T-helper 17 cell (primary cell): ENCODE results near the gene FAM50B. TPM values are rescaled to one million over a fixed set of nuclear protein-coding genes. Genes with fewer than 3 reads are reported as not detected.
A peak's percentile ranks its signal among the peaks of the same experiment; 100 is the strongest.

Source experiments
- ATAC-seq: fragments of 150-1000 bp; cut with Tn5 transposase; 2 replicates; pipeline ENCODE4 v1.10.0; 2021; ENCODE audit warnings: mild to moderate bottlenecking, moderate library complexity
- DNase-seq, 3 donors: peaks; one replicate each; pipeline versions ENCODE4 v3.0.0 to v3.0.0-alpha.2; 2020 to 2021
- H3K9me3 ChIP-seq: one replicate; pipeline ENCODE4 v1.7.0; 2013; ENCODE audit warnings: low read length, mild to moderate bottlenecking; ENCODE audit not compliant: control insufficient read depth, poor library complexity, severe bottlenecking
- H3K27ac Mint-ChIP-seq: one replicate; pipeline ENCODE4 v1.8.0; 2022; ENCODE audit warnings: mild to moderate bottlenecking, moderate library complexity, mixed read lengths
- H3K27me3 Mint-ChIP-seq: one replicate; pipeline ENCODE4 v1.8.0; 2022; ENCODE audit warnings: mixed read lengths
- H3K36me3 Mint-ChIP-seq: one replicate; pipeline ENCODE4 v1.8.0; 2022; ENCODE audit warnings: low read depth, mixed read lengths
- H3K4me1 Mint-ChIP-seq: one replicate; pipeline ENCODE4 v1.8.0; 2022; ENCODE audit warnings: mild to moderate bottlenecking, mixed read lengths
- H3K4me3 Mint-ChIP-seq: one replicate; pipeline ENCODE4 v1.8.0; 2022; ENCODE audit warnings: mild to moderate bottlenecking, moderate library complexity, mixed read lengths
- total RNA-seq, 4 donors: library from RNA in 2 of 4; stranded (reverse) in 2 of 4; gene quantifications; one replicate each; pipeline ENCODE4 v1.2.3 and lab custom pipeline; 2022 to 2026

FAM50B gene
- total RNA-seq, 2 donors from 2014 or later: 5.0 to 5.1 TPM

DNA sequence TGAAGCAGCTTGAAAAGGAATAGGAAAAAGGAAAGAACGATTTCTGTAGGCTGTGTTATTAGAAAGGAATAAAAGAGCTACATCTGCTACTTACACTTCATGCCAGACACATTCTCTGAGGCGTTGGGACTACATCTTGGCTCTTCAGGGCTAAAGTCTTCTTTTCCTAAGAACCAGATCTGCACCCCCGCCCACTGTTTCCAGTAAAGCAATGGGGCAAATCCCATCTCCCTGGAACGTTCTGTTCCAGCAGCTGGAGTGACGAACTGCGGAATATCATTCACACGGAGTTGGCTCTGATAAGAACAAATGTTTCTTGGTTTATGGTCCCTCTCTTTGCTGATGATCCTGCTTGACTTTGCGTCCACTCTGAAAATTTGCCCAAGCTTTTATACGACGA, 26.9 kb downstream of the FAM50B start:
- no peak for DNase-seq
- H3K27me3 Mint-ChIP-seq: no peaks in the 10 kb centered on the region
- peaks cover 8% of the 10 kb centered on the region for H3K4me1 Mint-ChIP-seq
- H3K27ac Mint-ChIP-seq: no peak overlapping the region
- H3K4me3 Mint-ChIP-seq: no peak overlapping the region
- H3K36me3 Mint-ChIP-seq: no peaks in the 10 kb centered on the region
- no peaks in the 10 kb centered on the region for H3K9me3 ChIP-seq
- no peak for ATAC-seq

DNA sequence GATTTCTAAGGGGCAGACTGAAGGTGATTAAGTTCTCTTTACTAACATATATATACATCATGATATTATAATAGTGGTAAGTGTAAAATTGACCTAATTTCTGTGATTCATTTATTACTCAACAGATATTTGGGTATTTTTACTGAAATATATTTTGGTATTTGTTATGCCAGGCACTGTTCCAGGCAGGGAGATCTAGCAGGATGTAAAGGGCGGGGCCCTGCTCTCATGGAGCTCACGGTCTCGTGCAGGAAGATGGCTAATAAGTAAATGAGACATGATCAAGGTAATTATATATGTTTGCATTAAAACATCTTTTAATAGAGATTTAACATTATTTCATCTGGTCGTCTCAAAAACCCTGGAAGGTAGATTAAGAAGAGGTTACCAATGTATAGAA, 27.7 kb downstream of the FAM50B start:
- no peaks in the 10 kb centered on the region for H3K36me3 Mint-ChIP-seq
- ATAC-seq (no peak), DNase-seq (no peak)
- no peak overlapping the region for H3K4me3 Mint-ChIP-seq
- H3K9me3 ChIP-seq: no peaks in the 10 kb centered on the region
- H3K27me3 Mint-ChIP-seq: no peaks in the 10 kb centered on the region
- peaks cover 8% of the 10 kb centered on the region for H3K4me1 Mint-ChIP-seq
- H3K27ac Mint-ChIP-seq: no peak overlapping the region

- no peak overlapping the region for H3K4me3 Mint-ChIP-seq
- H3K36me3 Mint-ChIP-seq: no peaks in the 10 kb centered on the region
- no peak for ATAC-seq
- no peak overlapping the region for H3K27ac Mint-ChIP-seq
- no peaks in the 10 kb centered on the region for H3K9me3 ChIP-seq
- H3K4me1 Mint-ChIP-seq: peaks cover 8% of the 10 kb centered on the region
- no peaks in the 10 kb centered on the region for H3K27me3 Mint-ChIP-seq
- DNase-seq: no peak
Observed at GRCh38 chr6:3878048-3878666, 29.0 kb downstream of the FAM50B start.

DNA sequence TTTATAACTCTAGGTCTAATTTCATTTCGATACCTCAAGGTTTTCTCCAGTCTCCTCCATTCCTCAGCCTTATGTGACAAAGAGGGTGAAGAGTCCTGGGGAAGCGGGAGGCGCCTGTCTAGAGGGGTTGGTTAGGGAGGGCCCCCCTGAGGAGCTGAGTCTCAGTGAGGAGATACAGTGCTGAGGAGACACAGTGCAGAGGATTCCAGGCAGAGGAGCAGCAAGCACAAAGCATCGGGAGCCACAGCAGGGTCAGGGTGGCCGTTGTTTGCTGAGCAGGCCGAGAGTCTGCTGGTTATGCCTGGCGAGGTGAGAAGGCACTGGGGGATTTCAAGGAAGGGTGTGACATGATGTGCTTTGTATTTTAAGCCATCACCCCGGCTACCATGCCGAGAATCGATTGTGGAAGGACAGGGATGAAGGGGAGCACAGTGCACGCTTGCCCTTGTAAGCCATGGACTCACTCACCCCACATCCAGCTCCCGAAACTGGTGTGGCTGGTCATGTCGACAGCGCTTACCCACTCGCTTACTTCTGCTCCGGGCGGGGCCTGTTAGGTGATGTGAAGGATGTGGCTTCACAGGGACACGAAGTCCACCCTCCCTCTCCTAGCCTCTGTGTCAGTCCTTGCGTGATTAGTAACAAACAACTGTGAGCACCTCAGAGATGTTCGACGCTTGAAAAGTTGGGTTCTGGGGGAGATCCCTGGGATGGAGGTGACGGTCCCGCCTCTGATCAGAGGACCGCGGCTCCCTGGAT, 30.2 kb downstream of the FAM50B start:
- no peak overlapping the region for H3K4me3 Mint-ChIP-seq
- H3K27ac Mint-ChIP-seq: no peak overlapping the region
- ATAC-seq (no peak), DNase-seq (no peak)
- H3K36me3 Mint-ChIP-seq: no peaks in the 10 kb centered on the region
- H3K27me3 Mint-ChIP-seq: no peaks in the 10 kb centered on the region
- H3K9me3 ChIP-seq: no peaks in the 10 kb centered on the region
- peaks cover 8% of the 10 kb centered on the region for H3K4me1 Mint-ChIP-seq

DNA sequence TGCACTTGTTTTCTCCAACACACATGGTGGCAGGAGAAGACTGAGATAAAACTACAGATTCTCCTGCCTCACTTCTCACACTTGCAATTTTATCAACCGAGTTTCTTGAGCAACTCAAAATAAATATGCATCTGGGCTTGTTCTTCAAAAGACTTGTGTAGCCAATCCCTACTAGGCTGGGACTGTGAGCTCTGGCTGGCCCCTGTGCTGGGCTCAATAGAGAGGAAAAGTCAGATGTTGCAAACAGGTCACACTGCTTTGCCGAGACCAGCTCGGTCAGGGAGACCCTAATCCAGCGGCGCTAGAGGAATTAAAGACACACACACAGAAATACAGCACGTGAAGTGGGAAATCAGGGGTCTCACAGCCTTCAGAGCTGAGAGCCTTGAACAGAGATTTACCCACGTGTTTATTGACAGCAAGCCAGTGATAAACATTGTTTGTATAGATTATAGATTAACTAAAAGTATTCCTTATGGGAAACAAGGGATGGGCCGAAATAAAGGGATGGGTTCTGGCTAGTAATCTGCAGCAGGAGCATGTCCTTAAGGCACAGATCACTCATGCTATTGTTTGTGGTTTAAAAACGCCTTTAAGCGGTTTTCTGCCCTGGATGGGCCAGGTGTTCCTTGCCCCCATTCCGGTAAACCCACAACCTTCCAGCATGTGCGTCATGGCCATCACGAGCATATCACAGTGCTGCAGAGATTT, 32.7 kb downstream of the FAM50B start:
- H3K4me1 Mint-ChIP-seq: peaks cover 8% of the 10 kb centered on the region
- H3K36me3 Mint-ChIP-seq: no peaks in the 10 kb centered on the region
- ATAC-seq (no peak), DNase-seq (no peak)
- H3K9me3 ChIP-seq: no peaks in the 10 kb centered on the region
- no peak overlapping the region for H3K27ac Mint-ChIP-seq
- H3K27me3 Mint-ChIP-seq: no peaks in the 10 kb centered on the region
- peak overlapping the region; percentile 31 for H3K4me3 Mint-ChIP-seq

DNA sequence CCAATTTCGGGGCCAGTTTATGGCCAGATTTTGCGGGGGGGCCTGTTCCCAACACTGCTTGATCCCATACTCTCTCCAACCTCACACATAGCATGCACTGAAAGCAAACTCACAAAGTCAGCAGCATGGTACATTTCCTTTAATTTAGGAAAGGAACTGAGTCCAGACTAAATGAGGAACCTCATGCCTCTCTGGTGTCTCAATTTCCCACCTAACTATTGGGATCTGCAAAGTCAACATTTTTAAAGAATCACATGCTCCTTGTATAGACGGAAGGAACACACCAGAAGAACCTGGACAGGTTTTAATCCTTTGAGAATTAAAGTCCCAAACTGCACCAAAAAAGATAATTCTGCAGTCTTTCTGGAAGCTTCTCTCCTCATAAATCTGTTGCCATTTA, 33.3 kb downstream of the FAM50B start:
- H3K4me1 Mint-ChIP-seq: peaks cover 8% of the 10 kb centered on the region
- H3K4me3 Mint-ChIP-seq: no peak overlapping the region
- DNase-seq (no peak), ATAC-seq (no peak)
- no peaks in the 10 kb centered on the region for H3K36me3 Mint-ChIP-seq
- no peak overlapping the region for H3K27ac Mint-ChIP-seq
- no peaks in the 10 kb centered on the region for H3K9me3 ChIP-seq
- no peaks in the 10 kb centered on the region for H3K27me3 Mint-ChIP-seq

GRCh38 chr6:3882866-3883265, 33.7 kb downstream of the FAM50B start:
- no peaks in the 10 kb centered on the region for H3K36me3 Mint-ChIP-seq
- H3K27me3 Mint-ChIP-seq: no peaks in the 10 kb centered on the region
- H3K4me3 Mint-ChIP-seq: no peak overlapping the region
- no peak for ATAC-seq
- peaks cover 5% of the 10 kb centered on the region for H3K4me1 Mint-ChIP-seq
- DNase-seq: no peak
- no peaks in the 10 kb centered on the region for H3K9me3 ChIP-seq
- H3K27ac Mint-ChIP-seq: no peak overlapping the region

DNA sequence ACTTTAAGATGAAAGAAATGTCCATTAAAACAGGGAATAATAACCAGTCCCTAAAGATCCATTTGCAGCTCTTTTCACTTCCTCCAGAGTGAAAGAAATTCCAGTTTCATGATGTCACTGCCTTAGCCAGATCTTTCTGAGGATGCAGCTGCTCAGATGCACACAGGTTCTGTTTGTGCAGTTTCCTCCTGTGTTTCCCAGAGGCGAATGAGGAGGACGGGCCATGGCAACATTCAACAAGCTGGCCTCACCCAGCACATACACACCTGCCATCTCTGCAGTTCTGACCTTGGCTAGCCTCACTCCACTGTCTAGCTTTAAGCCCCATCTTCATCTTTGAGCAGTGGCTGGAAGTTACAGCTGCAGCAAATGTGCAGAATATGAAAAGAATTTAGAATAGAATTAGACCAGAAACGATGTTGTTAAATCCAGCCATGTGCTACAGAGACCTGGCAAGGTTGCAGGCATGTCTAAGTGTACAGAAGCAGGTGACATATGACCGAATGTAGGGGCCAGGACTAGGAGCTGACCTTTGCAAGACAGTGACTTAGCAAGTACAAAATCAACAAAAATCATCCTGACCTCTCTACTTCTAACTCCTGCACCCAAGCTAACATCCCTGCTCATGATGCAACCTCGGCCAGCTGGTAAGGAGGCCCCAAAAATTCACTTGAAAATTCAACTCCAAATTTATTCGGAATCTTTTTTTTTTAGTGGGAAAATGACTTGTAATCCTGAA, 35.0 kb downstream of the FAM50B start:
- H3K36me3 Mint-ChIP-seq: no peaks in the 10 kb centered on the region
- H3K4me3 Mint-ChIP-seq: no peak overlapping the region
- H3K27ac Mint-ChIP-seq: no peak overlapping the region
- H3K27me3 Mint-ChIP-seq: no peaks in the 10 kb centered on the region
- H3K4me1 Mint-ChIP-seq: no peaks in the 10 kb centered on the region
- no peak for DNase-seq
- no peaks in the 10 kb centered on the region for H3K9me3 ChIP-seq
- ATAC-seq: no peak

DNA sequence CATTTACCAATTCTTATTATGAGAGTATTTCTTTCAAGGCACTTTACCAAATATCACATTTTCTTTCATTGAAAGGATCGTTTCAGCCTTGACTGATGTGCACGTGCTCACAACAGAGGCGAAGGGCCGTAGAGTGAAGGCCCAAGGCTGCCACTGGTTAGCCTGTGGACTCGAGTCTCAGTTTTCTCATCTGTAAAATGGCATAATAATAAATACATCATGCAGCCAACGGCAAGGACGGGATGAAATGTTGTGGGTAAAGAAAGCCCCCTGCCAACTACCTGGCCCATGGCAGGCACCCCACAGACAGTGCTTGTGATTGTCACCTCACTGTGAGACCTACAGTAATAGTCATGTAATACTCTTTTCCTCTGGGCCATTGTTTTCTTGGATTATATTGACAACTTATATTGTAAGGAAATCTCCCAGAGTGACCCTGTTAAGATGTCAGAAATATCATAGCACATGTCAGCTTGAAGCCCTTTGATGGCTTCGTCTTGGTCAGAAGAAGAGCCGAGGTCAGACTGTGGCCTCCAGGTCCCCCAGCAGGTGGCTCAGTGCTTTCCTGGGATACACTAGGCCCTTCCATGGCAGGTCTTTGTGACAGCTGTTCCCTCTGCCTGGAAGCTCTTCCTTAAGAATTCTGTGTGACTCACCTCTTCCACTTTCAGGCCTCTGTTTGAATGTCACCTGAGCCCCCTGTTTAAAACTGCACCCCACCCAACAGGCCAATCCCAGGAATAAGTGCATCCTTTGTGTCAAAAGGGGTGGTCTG, 36.3 kb downstream of the FAM50B start:
- Mint-ChIP-seq H3K4me1 (no peaks in the 10 kb centered on the region), H3K4me3 (no peak overlapping the region), H3K36me3 (no peaks in the 10 kb centered on the region), H3K27me3 (peaks cover 6% of the 10 kb centered on the region), H3K27ac (no peak overlapping the region)
- DNase-seq (no peak), ATAC-seq (no peak)
- no peaks in the 10 kb centered on the region for H3K9me3 ChIP-seq

DNA sequence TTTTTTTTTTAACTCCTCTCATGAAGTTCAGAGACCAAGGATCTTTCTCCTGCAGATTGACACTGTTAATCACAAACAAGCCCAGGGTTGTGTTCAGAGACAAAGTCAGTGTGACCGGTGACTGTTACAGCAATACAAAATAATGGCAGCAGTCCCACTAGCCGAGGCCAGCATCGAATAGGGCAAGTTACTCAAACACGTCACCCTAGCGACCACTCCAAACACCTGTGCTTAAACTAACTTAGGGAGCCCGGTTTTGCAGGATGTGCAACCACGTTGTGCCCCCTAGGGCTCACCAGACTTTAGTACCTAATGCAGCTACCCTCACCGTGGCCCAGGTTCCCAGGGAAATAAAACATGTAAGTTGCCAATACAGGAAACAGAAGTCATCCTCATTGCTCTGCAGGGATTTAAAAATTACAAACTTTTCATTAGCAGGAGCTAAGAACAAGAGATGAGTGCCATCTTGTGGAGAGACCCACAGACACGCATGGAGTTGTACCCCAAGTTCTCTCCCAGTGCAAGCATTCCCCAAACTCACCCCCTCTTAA, 38.1 kb downstream of the FAM50B start:
- Mint-ChIP-seq H3K4me1 (no peaks in the 10 kb centered on the region), H3K27ac (no peak overlapping the region), H3K4me3 (no peak overlapping the region), H3K36me3 (no peaks in the 10 kb centered on the region), H3K27me3 (peaks cover 6% of the 10 kb centered on the region)
- ATAC-seq (no peak), DNase-seq (no peak)
- H3K9me3 ChIP-seq: no peaks in the 10 kb centered on the region

- no peak overlapping the region for H3K4me3 Mint-ChIP-seq
- DNase-seq: no peak
- peaks cover 6% of the 10 kb centered on the region for H3K27me3 Mint-ChIP-seq
- no peaks in the 10 kb centered on the region for H3K4me1 Mint-ChIP-seq
- H3K27ac Mint-ChIP-seq: no peak overlapping the region
- no peaks in the 10 kb centered on the region for H3K9me3 ChIP-seq
- H3K36me3 Mint-ChIP-seq: no peaks in the 10 kb centered on the region
- ATAC-seq: no peak
Observed at GRCh38 chr6:3888153-3888957, 39.2 kb downstream of the FAM50B start.

DNA sequence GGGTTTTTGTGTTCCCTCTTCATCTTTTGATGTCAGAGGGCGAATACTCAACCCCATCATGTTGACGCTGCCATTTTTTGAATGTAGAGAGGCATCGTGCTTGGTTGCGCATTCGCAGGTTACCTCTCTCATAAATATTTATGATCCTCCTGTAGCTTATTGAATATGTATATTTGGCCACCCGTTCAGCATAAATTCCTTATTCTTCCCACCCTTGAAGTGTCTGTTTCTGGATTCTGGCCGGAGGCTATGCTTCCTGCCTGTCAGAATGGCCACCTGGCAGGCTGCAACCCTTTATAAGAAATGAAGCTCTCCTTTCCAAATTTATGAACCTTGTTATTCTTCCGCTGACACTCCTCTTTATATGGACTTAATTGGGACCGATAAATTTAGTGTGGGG, 40.9 kb downstream of the FAM50B start:
- Mint-ChIP-seq H3K27me3 (peaks cover 6% of the 10 kb centered on the region), H3K4me3 (no peak overlapping the region), H3K4me1 (no peaks in the 10 kb centered on the region), H3K36me3 (no peaks in the 10 kb centered on the region), H3K27ac (no peak overlapping the region)
- no peaks in the 10 kb centered on the region for H3K9me3 ChIP-seq
- ATAC-seq: no peak
- DNase-seq: no peak
